Measurements from ENCODE around the gene NOTCH1.

DNA sequence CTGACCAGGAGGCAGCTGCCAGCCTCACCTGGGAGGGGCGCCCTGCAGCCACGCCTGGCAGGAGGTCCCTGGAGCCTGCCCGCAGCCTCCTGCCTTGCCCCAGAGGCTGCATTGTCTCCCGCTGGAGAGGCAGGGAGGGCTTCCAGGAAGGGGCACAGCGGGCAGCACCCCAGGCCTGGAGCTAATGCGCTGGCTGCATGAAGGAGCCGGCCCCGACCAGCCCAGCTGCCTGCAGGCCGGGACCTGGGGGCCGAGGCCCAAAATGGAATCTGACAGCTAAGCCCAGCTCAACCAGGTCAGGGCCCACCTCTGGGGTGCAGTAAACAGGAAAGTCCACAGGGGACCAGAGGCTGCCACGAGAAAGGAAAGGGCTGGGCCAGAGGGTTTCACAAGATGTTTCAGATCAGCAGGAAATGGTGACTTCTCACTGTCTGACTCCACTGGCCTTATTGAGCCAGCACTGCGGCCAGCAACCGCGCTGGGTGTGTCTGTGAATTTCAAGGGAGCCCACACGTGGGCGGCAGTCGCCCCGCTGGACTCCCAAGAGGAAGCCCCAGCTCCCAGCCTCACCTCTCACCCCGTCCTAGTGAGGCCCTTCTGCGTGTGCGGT is 18.6 kb upstream of the NOTCH1 start:
- TF ChIP-seq, protein P1, sequence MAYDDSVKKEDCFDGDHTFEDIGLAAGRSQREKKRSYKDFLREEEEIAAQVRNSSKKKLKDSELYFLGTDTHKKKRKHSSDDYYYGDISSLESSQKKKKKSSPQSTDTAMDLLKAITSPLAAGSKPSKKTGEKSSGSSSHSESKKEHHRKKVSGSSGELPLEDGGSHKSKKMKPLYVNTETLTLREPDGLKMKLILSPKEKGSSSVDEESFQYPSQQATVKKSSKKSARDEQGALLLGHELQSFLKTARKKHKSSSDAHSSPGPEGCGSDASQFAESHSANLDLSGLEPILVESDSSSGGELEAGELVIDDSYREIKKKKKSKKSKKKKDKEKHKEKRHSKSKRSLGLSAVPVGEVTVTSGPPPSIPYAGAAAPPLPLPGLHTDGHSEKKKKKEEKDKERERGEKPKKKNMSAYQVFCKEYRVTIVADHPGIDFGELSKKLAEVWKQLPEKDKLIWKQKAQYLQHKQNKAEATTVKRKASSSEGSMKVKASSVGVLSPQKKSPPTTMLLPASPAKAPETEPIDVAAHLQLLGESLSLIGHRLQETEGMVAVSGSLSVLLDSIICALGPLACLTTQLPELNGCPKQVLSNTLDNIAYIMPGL (CRISPR knock-in tag; IDR thresholded peaks at IDR 0.05): no peak
- TF ChIP-seq ZNF263 (CRISPR knock-in tag; IDR thresholded peaks at IDR 0.05; ENCODE audit: low read depth) (no peak), SMAD3 (CRISPR knock-in tag; IDR thresholded peaks at IDR 0.05; ENCODE audit: borderline replicate concordance) (no peak), ZNF396 (CRISPR knock-in tag; IDR thresholded peaks at IDR 0.05; ENCODE audit: borderline replicate concordance) (no peak), ZBTB21 (CRISPR knock-in tag; IDR thresholded peaks at IDR 0.05; ENCODE audit: borderline replicate concordance) (no peak), KAT7 (CRISPR knock-in tag; IDR thresholded peaks at IDR 0.05; ENCODE audit: borderline replicate concordance) (no peak), TCF7 (CRISPR knock-in tag; IDR thresholded peaks at IDR 0.05; ENCODE audit: low read depth) (no peak), SMAD4 (CRISPR knock-in tag; IDR thresholded peaks at IDR 0.05) (no peak), FOXK1 (CRISPR knock-in tag; IDR thresholded peaks at IDR 0.05) (no peak)
- TF ChIP-seq, protein P2, sequence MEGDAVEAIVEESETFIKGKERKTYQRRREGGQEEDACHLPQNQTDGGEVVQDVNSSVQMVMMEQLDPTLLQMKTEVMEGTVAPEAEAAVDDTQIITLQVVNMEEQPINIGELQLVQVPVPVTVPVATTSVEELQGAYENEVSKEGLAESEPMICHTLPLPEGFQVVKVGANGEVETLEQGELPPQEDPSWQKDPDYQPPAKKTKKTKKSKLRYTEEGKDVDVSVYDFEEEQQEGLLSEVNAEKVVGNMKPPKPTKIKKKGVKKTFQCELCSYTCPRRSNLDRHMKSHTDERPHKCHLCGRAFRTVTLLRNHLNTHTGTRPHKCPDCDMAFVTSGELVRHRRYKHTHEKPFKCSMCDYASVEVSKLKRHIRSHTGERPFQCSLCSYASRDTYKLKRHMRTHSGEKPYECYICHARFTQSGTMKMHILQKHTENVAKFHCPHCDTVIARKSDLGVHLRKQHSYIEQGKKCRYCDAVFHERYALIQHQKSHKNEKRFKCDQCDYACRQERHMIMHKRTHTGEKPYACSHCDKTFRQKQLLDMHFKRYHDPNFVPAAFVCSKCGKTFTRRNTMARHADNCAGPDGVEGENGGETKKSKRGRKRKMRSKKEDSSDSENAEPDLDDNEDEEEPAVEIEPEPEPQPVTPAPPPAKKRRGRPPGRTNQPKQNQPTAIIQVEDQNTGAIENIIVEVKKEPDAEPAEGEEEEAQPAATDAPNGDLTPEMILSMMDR (IDR thresholded peaks at IDR 0.05): no peak
- TF ChIP-seq, protein P3, sequence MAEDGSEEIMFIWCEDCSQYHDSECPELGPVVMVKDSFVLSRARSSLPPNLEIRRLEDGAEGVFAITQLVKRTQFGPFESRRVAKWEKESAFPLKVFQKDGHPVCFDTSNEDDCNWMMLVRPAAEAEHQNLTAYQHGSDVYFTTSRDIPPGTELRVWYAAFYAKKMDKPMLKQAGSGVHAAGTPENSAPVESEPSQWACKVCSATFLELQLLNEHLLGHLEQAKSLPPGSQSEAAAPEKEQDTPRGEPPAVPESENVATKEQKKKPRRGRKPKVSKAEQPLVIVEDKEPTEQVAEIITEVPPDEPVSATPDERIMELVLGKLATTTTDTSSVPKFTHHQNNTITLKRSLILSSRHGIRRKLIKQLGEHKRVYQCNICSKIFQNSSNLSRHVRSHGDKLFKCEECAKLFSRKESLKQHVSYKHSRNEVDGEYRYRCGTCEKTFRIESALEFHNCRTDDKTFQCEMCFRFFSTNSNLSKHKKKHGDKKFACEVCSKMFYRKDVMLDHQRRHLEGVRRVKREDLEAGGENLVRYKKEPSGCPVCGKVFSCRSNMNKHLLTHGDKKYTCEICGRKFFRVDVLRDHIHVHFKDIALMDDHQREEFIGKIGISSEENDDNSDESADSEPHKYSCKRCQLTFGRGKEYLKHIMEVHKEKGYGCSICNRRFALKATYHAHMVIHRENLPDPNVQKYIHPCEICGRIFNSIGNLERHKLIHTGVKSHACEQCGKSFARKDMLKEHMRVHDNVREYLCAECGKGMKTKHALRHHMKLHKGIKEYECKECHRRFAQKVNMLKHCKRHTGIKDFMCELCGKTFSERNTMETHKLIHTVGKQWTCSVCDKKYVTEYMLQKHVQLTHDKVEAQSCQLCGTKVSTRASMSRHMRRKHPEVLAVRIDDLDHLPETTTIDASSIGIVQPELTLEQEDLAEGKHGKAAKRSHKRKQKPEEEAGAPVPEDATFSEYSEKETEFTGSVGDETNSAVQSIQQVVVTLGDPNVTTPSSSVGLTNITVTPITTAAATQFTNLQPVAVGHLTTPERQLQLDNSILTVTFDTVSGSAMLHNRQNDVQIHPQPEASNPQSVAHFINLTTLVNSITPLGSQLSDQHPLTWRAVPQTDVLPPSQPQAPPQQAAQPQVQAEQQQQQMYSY (CRISPR knock-in tag; IDR thresholded peaks at IDR 0.05): no peak

Measured in WTC11 (cell line).